Adrenal gland (tissue), 12 donors: Measurements from ENCODE around the gene PSD. TPM values are rescaled to one million over a fixed set of nuclear protein-coding genes. Genes with fewer than 3 reads are reported as not detected.
A peak's percentile ranks its signal among the peaks of the same experiment; 100 is the strongest.

ENCODE experiments used
- DNase-seq, 7 donors: peaks; one replicate each; pipeline ENCODE4 v3.0.0-alpha.2; 2019 to 2020
- H3K27ac ChIP-seq, 5 donors: fragments of 200-600 bp; sonication (generic) in 4 of 5; 1 replicate in 3 of 5; 2 replicates in 2 of 5; pipeline versions ENCODE4 v1.5.1 to v1.8.0; 2016 to 2020; ENCODE audit warnings: mild to moderate bottlenecking in 1 of 5
- H3K27me3 ChIP-seq: fragments of 200-600 bp; 2 replicates; pipeline ENCODE4 v1.8.0; 2021
- H3K36me3 ChIP-seq, 2 donors: fragments of 200-600 bp; replicated peaks in 1 of 2; 1 replicate in 1 of 2; 2 replicates in 1 of 2; pipeline versions ENCODE4 v1.5.1 to v1.8.0; 2018 to 2022
- H3K4me1 ChIP-seq, 2 donors: fragments of 200-600 bp; replicated peaks in 1 of 2; 1 replicate in 1 of 2; 2 replicates in 1 of 2; pipeline versions ENCODE4 v1.5.1 to v1.8.0; 2018 to 2021
- H3K4me3 ChIP-seq, 4 donors: fragments of 200-600 bp; sonication (generic) in 3 of 4; one replicate each; pipeline ENCODE4 v1.5.1; 2016 to 2018
- H3K9me3 ChIP-seq, 3 donors: fragments of 200-600 bp; sonication (generic) in 1 of 3; replicated peaks in 1 of 3; 1 replicate in 2 of 3; 2 replicates in 1 of 3; pipeline versions ENCODE4 v1.5.1 to v1.8.0; 2016 to 2021
- POLR2A ChIP-seq, 2 donors: fragments of 450-650 bp; IDR thresholded peaks; one replicate each; pipeline ENCODE4 v1.6.1; 2017; ENCODE audit warnings: antibody characterized with exemption in 2 of 2, mild to moderate bottlenecking in 2 of 2, moderate library complexity in 1 of 2
- WGBS, 4 donors: extraction: QIAGEN DNeasy Blood & Tissue Kit in 2 of 4; methylation state at CpG; one replicate each; pipeline versions ENCODE4 v1.1.5 to v1.1.7; 2013 to 2017; 5-methylcytosine and 5-hydroxymethylcytosine counted together
- intact Hi-C, 2 donors: fragments of 100-400 bp; cut with DNase I; formaldehyde crosslinking; loops; one replicate each; pipeline versions ENCODE4 v1.14.1 to v1.15.0; 2022 to 2023
- polyA plus RNA-seq, 3 donors: library from polyadenylated mRNA; stranded (reverse); fragments of 200-250 nt in 2 of 3; fragments of 350-450 nt in 1 of 3; fragmentation: Illumina TruSeq in 1 of 3; extraction: RNeasy Lipid Tissue Mini Kit (QIAGEN cat#74804) in 1 of 3; gene quantifications; one replicate each; pipeline ENCODE4 v1.2.3, GENCODE V29; 2013 to 2014
- total RNA-seq, 9 donors: library from RNA; depleted of rRNA in 4 of 9; stranded (reverse); fragments of >200 nt in 4 of 9; fragments of 120-200 nt in 1 of 9; fragmentation: NEBNext Ultra II Directional in 1 of 9; extraction: Animal tissue kit (Norgen Biotek cat#: 25700) in 1 of 9; gene quantifications; one replicate each; pipeline versions ENCODE4 v1.1.0 to v1.2.4, GENCODE V29; 2013 to 2023
- TF ChIP-seq, protein P1 (sequence below), 6 experiments: fragments of 450-650 bp in 4 of 6; fragments of 200-600 bp in 2 of 6; sonication (generic) in 1 of 6; IDR thresholded peaks; 1 replicate in 5 of 6; 2 replicates in 1 of 6; pipeline versions ENCODE4 v1.5.1 to v1.8.0; 2016 to 2021; ENCODE audit warnings: antibody characterized with exemption in 6 of 6, mild to moderate bottlenecking in 2 of 6, moderate library complexity in 1 of 6
- donor health status: healthy with polysubstance abuse.
- donor health status: Bipolar disorder and iron deficiency.
- donor health status: DM: yes; HTN: yes; CAD: no.
- donor health status: DM: no; HTN: no; CAD: no.
- donor health status: DM: no; HTN: no; CAD: no.
- donor health status: DM: yes; HTN: yes; CAD: no.

PSD gene
- total and polyA plus RNA-seq, 12 donors, result 0.54 to 43.7 (median 9.4) TPM; not detected in 1

GRCh38 chr10:102437515-102437914 lies 18.9 kb upstream of the PSD start:
- Histone ChIP-seq H3K27me3 (no peaks in the 10 kb centered on the region), H3K36me3 (no peaks in the 10 kb centered on the region), H3K4me3 (no peak overlapping the region), H3K9me3 (no peaks in the 10 kb centered on the region), H3K27ac (no peak overlapping the region), H3K4me1 (peaks cover 0 to 3% of the 10 kb centered on the region in 2 donors)
- intact Hi-C loops, result no loop called here
- TF ChIP-seq, protein P1, sequence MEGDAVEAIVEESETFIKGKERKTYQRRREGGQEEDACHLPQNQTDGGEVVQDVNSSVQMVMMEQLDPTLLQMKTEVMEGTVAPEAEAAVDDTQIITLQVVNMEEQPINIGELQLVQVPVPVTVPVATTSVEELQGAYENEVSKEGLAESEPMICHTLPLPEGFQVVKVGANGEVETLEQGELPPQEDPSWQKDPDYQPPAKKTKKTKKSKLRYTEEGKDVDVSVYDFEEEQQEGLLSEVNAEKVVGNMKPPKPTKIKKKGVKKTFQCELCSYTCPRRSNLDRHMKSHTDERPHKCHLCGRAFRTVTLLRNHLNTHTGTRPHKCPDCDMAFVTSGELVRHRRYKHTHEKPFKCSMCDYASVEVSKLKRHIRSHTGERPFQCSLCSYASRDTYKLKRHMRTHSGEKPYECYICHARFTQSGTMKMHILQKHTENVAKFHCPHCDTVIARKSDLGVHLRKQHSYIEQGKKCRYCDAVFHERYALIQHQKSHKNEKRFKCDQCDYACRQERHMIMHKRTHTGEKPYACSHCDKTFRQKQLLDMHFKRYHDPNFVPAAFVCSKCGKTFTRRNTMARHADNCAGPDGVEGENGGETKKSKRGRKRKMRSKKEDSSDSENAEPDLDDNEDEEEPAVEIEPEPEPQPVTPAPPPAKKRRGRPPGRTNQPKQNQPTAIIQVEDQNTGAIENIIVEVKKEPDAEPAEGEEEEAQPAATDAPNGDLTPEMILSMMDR (IDR thresholded peaks at IDR 0.05), result no peak
- TF ChIP-seq POLR2A (IDR thresholded peaks at IDR 0.05), result no peak
- no peak for DNase-seq
- WGBS, 4 donors, result 88 to 93% (median 89%) methylated on average over 3 of the region's 3 CpGs

GRCh38 chr10:102436312-102436711 lies 17.7 kb upstream of the PSD start:
- no peak overlapping the region for H3K4me3 ChIP-seq
- H3K4me1 ChIP-seq, result peaks cover 7 to 10% of the 10 kb centered on the region in 2 donors
- WGBS, 4 donors, result 68 to 74% (median 72%) methylated on average over 6 of the region's 6 CpGs
- intact Hi-C loops, result no loop called here
- DNase-seq, result no peak
- no peak overlapping the region for H3K27ac ChIP-seq
- TF ChIP-seq, protein P1 (IDR thresholded peaks at IDR 0.05), result no peak
- no peak for TF ChIP-seq POLR2A (IDR thresholded peaks at IDR 0.05)
- no peaks in the 10 kb centered on the region for H3K27me3 ChIP-seq
- no peaks in the 10 kb centered on the region for H3K36me3 ChIP-seq
- no peaks in the 10 kb centered on the region for H3K9me3 ChIP-seq

GRCh38 chr10:102435529-102436233 lies 17.1 kb upstream of the PSD start:
- H3K27me3 ChIP-seq, result no peaks in the 10 kb centered on the region
- intact Hi-C loops, result no loop called here
- H3K36me3 ChIP-seq, result no peaks in the 10 kb centered on the region
- H3K27ac ChIP-seq, result peak overlapping the region in 1 of 5 donors; percentile 74
- TF ChIP-seq POLR2A (IDR thresholded peaks at IDR 0.05), result no peak
- TF ChIP-seq, protein P1 (IDR thresholded peaks at IDR 0.05), result no peak
- peak overlapping the region in 1 of 4 donors; percentile 33 for H3K4me3 ChIP-seq
- H3K9me3 ChIP-seq, result no peaks in the 10 kb centered on the region
- 15 to 38% (median 24%) methylated on average over 10 to 14 of the region's 14 CpGs for WGBS, 4 donors
- DNase-seq, result no peak
- H3K4me1 ChIP-seq, result peaks cover 8 to 12% of the 10 kb centered on the region in 2 donors

- H3K27me3 ChIP-seq, result no peaks in the 10 kb centered on the region
- no peak for TF ChIP-seq POLR2A (IDR thresholded peaks at IDR 0.05)
- TF ChIP-seq, protein P1 (IDR thresholded peaks at IDR 0.05), result no peak
- H3K4me3 ChIP-seq, result peak overlapping the region in 1 of 4 donors; percentile 33
- H3K9me3 ChIP-seq, result no peaks in the 10 kb centered on the region
- H3K36me3 ChIP-seq, result no peaks in the 10 kb centered on the region
- intact Hi-C loops, result no loop called here
- WGBS, 4 donors, result 53 to 65% (median 57%) methylated on average over 4 to 5 of the region's 5 CpGs
- peaks cover 8 to 12% of the 10 kb centered on the region in 2 donors for H3K4me1 ChIP-seq
- peak overlapping the region in 1 of 5 donors; percentile 74 for H3K27ac ChIP-seq
- no peak for DNase-seq
These were observed 16.5 kb upstream of the PSD start for GRCh38 chr10:102435133-102435497.
